ENCODE measurements around the gene BPIFB2.

The BPIFB2 gene

DNA sequence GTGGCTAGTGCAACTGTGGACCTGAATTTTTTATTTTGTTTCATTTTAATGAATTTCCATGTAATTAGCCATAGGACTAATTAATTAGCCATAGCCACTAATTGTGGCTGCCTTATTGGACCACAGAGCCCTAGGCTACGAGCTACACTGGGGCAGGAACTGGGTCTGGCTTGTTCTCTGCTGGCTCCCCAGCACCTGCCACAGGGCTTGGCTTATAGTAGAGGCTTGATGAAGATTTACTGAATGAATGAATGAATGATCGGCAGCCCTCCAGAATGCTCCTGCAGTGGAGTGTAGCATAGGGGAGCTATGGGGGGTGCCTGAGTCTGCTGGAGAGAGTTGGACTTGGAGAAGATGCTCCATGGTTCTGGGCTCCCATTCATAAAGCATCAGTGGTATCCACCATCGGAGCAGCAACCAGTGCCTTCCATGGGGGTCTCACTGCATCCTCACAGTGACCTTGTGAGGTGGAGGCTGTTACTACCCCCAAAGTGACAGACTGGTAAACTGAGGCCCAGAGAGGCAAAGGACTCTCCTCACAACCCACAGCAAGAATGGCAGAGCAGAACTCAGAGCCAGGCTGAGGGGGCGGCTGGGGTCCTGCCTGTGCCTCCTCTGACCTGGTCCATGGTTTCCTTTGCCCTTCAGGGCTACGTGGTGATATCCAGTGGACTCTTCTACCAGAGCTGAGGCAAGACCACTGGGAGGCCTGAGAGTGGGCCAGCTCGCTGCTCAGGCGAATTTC lies 15.4 kb downstream of the BPIFB2 start:
- no peak for DNase-seq

GRCh38 chr20:33023439-33024242 lies 16.1 kb downstream of the BPIFB2 start:
- no peak for DNase-seq

- DNase-seq: no peak
These were observed 16.7 kb downstream of the BPIFB2 start for GRCh38 chr20:33024243-33024560.

DNA sequence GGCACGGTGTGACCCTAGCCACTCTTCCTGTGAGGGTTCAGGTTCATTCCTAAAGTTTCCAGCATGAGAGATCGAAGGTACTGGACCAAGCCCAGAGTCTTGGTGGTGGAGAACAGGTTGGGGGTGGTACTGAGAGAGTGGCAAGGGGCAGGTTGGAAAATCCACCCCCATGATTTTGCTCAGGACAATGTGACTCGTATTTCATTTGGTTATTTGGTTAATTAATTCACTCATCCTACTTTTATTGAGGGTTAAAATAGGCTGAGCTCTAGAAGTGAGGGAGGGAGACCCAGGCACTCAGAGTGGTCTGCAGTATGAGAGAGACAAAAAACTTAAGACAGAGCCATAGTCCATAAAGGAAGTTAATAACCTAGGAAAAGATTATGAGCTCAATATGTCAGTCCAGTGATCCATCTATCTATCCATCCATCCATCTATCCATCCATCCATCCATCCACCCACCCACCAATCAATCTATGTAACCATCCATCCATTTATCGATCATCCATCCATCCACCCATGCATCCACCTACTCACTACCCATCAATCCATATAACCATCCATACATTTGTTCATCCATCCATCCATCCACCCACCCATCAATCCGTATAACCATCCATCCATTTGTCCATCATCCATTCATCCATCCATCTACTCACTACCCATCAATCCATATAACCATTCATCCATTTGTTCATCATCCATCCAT lies 17.3 kb downstream of the BPIFB2 start:
- DNase-seq: no peak

GRCh38 chr20:33025318-33025876 lies 17.9 kb downstream of the BPIFB2 start:
- DNase-seq: no peak

DNA sequence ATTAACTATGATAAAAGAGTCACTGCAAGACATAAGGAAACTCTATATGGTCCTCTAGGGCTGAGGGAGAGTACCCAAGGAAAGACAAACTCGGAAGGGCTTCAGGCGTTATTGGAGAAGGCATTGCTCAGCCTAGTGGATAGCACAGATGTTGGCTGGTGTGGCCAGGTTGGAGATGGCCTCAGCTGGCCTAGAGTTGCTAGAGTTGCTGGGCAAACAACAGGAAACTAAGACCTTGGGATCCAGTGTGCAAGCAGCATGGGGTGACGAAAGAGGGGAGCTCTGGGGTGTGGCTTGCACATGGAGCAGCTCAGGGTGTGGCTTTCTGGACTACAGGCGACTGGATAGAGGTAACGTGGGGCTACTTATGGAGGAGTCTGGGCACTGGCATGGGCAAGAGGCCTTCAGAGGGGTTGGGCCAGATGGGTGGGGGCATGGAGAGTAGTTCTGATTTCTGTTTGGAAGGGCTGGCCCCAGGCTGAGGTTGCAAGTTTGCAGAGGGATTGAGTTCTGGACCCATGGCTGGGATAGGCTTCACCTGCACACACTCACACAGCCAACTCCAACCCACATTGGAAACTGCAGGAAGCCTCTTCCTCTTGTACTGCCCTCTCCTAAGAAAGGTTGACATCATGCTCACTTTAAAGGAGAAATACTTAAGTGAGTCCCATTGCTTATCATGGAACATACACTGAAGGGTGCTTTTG lies 18.7 kb downstream of the BPIFB2 start:
- DNase-seq: no peak

DNA sequence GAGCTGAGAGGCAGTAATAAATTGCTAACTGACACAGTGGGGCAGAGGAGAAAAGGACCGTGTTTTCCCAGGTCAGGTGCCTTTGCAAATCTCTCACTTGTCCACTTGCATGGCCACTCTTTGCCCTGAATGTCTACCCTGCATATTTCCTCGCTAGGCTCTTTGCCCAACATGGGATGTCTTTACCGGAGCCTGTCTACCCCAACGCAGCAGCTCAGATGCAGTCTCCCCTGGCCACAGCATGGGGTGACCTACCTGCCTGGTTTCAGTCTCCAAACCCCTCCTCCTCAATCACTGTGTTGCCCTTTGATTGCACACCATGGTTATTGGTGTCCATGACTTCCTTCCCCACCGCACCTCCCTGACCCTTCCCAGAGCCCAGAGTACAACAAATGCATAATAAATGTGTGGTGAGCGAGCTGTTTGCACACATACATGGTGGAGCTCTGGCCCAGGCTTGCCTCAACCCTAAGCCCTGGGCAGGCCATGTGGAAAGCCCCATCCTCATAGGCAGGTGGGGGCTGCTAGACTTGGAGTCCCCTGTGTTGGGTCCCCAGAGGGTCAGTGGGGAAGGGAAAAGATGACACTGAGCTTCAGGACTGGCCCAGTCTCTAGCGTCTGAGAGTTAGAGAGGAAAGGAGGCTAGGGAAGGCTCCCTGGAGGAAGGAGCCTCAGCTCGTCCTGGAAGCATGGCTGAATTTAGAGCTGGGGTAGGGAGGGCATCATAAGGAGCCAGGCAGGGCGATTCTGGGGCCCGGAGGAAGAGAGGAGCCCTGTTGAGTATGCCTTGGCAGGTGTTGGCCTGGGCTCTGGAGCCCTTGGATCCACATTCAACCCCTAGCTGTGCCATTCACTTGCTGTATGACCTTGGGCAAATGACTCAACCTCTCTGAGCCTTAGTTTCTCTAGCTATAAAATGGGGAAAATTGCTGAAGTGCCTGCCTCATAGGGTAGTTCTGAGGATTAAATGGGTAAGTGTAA lies 19.6 kb downstream of the BPIFB2 start:
- DNase-seq: no peak

GRCh38 chr20:33027769-33028751 lies 20.6 kb downstream of the BPIFB2 start:
- DNase-seq: no peak

GRCh38 chr20:33028875-33029274 lies 21.4 kb downstream of the BPIFB2 start:
- no peak for DNase-seq

GRCh38 chr20:33030076-33030475 lies 22.6 kb downstream of the BPIFB2 start:
- no peak for DNase-seq

DNA sequence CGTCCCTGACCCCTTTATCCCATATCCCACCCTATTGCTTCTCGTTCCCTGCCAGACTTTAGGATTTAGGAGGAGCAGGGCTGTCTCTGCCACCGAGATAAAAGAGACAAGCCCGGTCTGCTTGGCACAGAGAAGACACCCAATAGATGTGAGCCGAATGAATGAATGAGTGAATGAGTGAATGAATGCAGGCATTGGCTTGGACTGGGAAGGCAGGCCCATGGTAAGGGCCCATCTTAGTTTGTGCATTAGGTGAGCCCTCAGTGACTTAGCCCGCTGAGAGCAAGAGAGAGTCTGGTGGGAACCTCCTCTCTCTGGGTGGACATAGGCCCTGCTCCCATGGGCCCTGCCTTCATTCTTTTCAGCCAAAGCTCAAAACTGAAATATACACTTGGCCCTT lies 23.1 kb downstream of the BPIFB2 start:
- no peak for DNase-seq

DNA sequence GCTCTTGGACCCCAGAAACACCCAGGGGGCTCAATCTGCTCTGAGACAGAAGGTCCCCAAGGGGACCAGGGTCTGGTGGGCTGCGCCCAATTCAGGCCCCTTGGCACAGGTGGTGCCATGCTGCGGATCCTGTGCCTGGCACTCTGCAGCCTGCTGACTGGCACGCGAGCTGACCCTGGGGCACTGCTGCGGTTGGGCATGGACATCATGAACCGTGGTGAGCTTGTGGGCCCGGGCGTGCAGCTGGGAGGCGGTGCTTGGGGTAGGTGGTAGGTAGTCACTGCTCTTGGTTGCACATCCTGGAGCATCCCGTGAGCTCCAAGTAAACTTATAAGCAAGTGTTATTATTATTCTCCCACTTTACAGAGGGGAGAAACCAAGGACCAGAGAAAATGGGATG lies 24.0 kb downstream of the BPIFB2 start, which contains the start of gene BPIFB6:
Gene BPIFB6 (plus strand): TSS at position 118 of the 400 bp plus-strand sequence. CDS start 0 bp downstream, at position 118.
- DNase-seq: no peak

GRCh38 chr20:33032555-33032954 lies 25.1 kb downstream of the BPIFB2 start:
- no peak for DNase-seq

DNA sequence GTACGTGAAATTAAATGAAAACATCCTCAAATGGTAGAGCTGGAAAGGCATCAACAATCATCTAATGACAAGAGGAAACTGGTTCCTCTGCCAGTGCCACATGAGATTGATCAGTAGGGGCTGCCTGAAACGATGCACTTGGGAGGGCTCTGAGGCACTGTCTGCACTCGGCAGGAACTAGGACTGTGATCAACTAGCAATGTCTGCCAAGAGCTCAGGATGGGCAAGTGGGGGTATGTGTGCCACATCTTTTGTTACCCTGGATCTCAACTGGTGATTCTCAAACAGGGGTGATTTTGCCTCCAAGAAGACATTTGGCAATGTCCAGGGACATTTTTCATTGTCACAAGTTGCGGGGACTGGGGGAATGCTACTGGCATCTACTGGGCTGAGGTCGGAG lies 25.9 kb downstream of the BPIFB2 start:
- DNase-seq: no peak

DNA sequence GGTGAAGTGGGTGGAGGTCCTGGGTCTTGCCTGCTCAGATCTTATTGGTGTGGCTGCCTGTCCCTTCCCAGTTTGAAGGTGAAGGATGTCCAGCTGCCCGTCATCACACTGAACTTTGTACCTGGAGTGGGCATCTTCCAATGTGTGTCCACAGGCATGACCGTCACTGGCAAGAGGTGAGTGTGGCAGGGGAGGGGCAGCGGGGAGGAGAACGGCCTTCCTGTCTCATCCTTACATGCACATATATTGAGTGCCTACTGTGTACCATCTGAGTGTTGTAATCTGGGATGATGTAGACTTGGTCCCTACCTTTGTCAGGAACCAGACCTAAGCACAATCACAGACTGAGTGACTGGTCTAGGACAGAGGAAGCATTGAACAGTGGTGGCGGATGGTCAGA lies 26.6 kb downstream of the BPIFB2 start:
- DNase-seq: no peak

DNA sequence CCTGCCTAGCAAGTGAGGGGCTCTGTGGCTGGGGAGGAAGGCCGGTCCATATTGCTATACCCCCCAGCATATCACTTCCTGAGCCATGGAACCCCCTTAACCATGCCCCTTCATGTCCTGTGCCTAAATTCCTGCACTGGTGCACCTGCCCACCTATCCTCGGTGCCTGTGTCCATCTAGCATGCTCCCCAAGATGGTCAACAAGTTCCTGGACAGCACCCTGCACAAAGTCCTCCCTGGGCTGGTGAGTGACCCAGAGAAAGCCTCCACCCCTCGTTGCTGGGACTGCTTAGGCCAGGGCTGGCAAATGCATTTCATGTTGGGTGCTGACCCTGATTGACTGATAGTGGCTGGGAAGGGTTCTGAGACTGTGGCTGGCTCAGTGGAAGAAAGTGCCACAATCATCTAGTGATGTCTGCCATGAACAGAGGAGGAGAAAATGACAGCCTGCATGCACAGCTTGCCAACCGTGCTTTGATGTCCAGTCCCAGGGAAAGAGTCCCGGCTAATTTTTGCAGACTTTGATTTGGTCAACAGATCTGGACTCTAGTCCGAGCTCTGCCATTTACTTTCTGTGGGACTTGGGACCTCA lies 27.5 kb downstream of the BPIFB2 start:
- no peak for DNase-seq

DNA sequence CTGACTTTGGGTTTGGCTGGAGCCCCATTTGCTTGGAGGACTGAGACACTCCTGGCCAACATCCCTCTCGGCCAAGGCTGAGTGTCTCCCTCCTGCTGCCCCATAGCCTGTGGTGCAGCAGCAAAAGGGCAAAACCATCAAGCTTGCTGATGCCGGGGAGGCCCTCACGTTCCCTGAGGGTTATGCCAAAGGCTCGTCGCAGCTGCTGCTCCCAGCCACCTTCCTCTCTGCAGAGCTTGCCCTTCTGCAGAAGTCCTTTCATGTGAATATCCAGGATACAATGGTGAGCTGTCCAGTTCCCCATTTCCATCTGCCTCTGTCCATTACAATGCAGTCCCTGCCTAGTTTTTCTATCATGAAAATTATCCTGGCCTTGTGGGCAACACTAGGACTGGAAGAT lies 30.0 kb downstream of the BPIFB2 start:
- DNase-seq: no peak

GRCh38 chr20:33038243-33038642 lies 30.7 kb downstream of the BPIFB2 start:
- no peak for DNase-seq

- DNase-seq: no peak
These were observed 34.9 kb downstream of the BPIFB2 start for GRCh38 chr20:33042430-33042829.
